Measurements from ENCODE around the gene NOTCH2.
"Not testable (repeated sequence)": the region's sequence is repeated elsewhere in the genome, so short reads cannot be mapped to it uniquely, and the experiment has no call there.

NOTCH2 gene

DNA sequence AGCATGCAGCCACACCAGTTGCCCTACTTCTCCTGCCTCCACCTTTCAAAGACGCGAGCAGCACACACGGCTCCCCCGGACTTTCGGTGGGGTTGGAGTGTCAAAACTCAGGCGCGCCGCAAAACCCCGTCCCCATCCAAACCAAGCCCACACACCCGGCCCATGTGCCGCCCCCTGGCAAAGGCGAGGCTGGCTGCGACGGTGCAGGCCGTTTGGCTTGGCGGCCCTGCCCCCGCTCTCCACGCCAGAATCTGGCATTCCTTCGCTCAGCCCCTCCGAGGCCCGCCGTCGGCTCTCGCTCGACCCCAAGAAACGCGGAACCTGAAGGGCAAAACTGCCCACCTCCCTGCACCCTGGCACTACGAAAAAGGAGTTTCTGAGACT, 787 bp downstream of the NOTCH2 start:
- DNase-seq (ENCODE audit: low read depth) = not testable (repeated sequence)

DNA sequence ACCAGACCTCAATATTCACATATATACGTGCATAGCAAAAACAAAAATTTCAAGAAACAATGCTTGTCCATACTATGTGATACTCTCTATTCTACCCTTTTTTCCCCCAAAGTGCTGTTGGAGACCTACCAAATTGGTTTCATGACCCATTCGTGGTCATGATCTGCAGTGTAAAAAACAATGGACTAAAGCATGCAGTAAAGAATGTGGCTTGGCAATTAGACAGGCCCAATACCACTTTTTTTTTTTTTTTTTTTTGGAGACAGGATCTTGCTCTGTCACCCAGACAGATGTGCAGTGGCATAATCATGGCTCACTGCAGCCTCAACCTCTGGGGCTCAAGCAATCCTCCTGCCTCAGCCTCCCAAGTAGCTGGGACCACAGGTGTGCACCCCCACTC, 21.3 kb downstream of the NOTCH2 start:
- DNase-seq (ENCODE audit: low read depth) = not testable (repeated sequence)

DNA sequence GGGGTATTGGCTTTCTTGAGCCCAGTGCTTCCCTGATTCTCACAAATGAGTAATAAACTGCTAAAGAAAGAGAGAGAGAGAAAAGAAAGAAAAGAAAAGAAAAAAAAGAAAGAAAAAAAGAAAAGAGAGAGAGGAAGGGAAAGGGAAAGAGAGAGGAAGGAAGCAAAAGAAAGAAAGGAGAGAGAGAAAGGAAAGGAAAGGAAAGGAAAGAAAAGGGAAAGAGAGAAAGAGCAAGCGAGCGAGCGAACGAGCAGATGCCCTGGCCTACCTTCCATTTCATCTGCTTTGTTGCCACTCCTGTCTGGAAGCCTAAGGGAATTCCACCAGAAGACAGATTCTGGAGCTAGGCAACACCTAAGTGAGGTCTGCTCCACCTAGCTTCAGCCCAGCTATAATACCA, 27.7 kb downstream of the NOTCH2 start:
- DNase-seq (ENCODE audit: low read depth) = not testable (repeated sequence)

DNA sequence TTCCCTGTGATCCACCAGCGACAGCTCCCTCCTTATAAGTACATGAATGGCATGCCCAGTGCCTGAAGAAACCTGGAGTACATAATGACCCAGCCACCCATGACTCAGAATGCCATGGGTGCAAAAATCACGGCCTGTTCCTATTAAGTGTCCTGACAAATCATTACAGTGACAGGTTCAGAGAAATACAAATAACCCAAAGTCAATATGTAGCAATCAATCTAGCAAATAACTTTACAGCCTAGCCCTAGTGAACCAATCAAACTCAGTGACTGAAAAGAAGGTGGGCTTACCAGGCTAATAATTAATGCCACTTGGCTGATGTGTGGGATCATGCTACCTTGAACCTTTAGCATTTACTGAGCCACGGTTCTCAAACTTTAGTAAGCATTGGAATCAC, 37.2 kb downstream of the NOTCH2 start:
- not testable (repeated sequence) for DNase-seq (ENCODE audit: low read depth)

DNA sequence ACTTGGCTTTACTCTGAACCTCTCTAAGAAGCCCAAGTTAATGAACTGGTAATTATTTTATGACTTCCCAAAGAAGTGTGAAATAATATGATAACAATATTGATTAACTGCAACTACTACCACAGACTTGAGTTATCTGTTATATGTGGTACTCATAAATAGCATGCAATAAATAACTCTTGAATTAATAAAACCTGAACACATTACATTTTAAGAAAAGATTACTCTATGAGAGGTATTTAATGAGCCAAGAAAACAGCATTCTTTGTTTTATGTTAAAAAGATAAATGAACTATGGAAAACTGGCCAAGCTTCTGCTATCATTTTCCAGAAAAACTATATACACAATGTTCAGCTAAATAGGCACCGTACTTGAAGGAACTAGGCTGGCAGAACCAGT, 45.7 kb downstream of the NOTCH2 start:
- not testable (repeated sequence) for DNase-seq (ENCODE audit: low read depth)

DNA sequence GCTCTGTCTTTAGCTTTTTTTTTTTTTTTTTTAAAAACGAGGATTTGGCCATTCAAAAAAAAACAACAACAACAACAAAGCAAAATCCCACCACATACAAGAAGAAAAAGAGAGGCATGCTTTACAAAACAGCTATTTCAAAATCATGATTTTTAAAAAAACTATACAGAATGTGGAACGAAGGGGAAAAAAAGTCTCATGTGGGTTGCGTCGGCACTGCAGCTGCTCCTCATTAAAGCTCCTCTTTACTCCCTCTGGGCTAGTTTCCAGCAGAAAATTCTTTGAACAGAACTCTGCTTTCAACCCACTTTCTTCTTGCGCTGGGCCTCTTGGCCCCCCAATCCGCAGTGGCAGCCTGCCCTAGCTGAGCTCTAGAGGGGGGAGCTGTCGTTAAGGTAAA, 54.5 kb downstream of the NOTCH2 start:
- DNase-seq (ENCODE audit: low read depth) = not testable (repeated sequence)

DNA sequence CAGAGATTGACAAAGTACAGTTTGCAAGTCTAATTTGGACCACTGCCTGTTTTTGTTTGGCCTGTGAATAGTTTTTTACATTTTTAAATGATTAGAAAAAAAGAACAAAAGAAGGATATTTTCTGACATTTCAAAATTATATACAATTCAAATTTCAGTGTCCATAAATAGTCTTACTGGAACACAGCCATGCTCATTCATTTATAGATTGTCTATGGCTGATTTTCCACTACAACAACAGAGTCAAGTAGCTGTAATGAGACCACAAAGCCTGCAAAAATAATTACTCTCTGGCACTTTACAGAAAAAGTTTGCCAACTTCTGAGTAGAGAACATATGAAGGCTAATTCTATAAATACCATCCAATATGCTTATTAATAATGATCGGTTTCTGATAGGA, 61.1 kb downstream of the NOTCH2 start:
- DNase-seq (ENCODE audit: low read depth) = not testable (repeated sequence)

DNA sequence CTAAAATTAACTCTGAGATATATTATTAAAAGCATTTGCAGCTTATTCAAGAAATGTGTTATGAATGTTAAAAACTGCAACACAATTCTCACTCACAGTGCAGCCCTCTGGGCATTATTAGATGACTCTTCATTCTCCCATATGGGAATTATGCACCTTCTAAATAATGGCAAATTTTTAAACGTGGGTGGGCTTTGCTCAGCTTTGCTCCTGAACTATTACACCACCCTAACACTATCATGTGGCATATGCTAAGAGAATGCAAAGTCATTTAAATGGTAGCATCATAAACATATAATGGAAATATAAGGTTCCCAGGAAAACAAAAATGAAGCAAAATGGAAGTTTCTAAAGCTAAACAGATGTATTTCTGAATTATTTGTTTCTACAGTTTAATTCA, 61.6 kb downstream of the NOTCH2 start:
- not testable (repeated sequence) for DNase-seq (ENCODE audit: low read depth)

DNA sequence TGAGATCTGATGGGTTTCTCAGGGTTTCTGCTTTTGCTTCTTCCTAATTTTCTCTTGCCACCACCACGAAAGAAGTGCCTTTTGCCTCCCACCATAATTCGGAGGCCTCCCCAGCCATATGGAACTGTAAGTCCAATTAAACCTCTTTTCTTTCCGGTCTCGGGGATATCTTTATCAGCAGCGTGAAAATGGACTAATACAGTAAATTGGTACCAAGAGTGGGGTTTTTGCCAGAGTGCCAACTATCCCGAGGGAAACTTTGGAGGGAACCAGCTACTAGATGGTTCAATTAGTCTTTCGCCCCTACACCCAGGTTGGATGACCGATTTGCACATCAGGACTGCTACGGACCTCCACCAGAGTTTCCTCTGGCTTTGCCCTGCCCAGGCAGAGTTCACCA, 68.4 kb downstream of the NOTCH2 start:
- DNase-seq (ENCODE audit: low read depth) = not testable (repeated sequence)

DNA sequence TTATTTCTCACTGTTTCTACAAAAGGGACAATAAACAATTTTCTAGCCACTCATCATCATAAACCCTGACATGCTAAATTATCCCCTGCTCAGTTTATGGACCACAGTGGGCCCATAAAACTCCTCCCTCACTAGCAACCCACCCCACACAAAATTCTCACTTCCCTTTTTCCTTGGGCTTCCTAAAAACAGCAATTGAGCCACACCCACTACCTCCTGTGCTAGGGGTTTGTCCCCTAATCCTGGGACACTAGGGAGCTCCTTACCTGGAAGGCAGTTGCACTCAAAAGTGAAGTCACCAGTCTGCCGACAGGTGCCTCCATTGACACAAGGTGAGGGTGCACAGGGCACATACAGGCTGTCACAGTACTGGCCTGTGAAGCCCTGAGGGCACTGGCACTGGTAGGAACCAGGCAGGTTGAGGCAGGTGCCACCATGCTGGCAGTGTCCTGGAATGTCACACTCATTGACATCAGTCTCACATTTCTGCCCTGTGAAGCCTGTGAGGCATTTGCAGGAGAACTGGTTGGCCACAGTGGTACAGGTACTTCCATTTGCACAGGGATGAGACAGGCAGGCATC, 72.6 kb downstream of the NOTCH2 start:
- not testable (repeated sequence) for DNase-seq (ENCODE audit: low read depth)

DNA sequence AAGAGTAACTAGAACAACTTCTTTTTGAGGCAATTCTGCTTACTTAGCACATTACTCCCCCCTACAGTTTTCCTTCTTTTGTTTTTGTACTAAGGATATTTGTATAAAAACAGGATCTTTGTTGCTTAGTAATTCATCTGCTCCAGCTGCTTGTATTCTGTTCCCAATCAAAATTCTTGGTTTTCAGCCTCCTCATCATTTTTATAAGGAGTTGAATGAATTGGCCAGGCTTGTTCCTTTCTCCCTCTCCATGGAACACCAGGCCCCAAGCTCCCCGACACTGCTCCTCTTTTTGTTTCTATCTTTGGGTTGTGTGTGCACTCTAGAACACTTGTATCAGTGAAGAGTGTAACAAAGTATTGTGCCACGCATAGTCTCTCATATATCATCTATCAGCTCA, 73.5 kb downstream of the NOTCH2 start:
- not testable (repeated sequence) for DNase-seq (ENCODE audit: low read depth)

DNA sequence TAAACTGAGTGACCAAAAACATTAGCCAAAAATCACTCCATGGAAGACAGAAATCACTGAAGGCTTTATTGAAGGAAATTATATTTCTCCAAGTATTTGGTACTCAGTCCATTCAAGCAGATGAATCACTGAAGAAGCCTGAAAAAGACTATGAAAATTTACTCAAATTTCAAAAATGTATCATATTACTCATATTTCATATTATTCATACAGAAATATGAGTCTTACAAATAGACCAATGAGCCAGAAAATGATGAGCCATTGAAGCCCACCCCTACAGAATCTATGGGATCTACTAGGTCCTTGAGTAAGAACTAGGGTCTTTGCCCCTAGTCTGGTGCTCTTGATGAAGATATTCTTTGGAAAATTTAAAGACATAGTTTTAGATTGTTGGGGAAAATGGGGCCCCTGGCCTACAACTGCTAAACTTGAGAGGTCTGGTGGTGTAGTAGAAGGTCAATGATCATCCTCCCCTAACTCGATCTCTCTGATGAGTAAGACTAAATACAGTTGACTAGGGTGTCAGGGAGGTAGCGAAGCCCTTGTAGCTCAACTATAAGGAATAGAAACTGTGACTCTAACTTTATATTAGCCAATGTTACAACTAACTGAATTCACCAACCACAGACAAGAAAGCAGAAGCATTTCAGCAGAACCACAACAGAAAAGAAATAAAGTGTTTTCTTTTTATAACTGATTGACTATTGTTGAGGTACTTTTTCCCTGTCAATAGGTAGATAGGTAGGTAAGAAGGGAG, 81.0 kb downstream of the NOTCH2 start:
- peak; percentile 58 for DNase-seq (ENCODE audit: low read depth)

DNA sequence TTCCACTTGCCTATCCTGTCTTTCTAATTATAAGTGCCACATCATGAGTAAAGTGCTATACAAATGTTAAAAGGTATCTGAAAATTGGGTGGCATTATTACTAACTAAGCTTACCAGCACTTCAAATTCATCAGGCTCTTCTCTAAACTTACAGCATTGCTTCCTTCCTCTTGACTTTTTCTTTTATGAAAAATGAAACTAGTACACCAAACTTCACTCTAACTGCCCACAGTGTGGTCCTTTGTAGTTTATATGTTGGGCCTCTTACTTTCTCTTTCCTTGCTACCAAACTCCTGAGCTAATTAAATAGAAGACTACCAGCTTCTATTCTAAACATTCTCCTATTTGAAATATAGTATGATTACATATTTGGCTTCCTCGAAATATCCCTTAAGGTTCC, 81.8 kb downstream of the NOTCH2 start:
- peak; percentile 18 for DNase-seq (ENCODE audit: low read depth)

DNA sequence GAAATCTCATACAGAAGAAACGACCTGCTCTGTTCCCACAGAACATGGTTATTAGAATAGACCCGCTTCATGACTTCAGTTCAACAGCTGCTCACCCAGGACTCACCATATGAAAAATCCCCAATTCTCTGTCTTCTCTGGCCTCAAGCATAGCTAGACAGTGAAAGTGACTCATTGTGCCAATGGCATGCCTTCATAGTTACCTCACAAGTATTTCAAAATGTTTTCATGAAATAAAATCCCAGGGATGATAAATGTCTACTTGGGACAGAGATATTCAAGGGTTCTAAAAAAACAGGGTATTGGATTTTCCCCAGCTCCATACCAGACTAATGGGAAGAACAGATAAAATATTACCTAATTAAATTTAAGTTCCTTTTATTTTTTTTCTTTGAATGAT, 82.3 kb downstream of the NOTCH2 start:
- DNase-seq (ENCODE audit: low read depth) = peak; percentile 95

DNA sequence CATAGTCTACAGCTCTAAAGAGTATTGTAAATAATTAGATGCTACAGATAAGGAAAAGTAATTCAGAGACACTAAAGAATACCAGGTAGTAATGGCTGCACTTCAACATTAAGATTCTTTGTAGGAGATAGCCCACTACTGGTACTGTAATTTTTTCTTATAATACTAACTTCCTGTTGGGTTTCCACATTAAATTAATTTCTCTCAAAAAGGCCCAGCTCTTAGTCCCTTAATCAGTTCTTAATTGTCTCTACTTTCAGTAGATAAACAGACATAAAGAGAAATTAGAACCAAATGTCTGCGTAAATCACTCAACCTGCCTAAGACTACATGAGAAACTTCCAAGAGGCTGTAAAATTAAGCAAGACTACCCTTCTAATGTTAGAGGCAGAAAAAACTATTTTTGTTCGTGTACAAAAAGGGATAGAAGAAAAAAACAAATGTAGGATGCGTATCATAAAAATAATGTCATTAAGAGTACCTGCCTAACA, 83.4 kb downstream of the NOTCH2 start:
- DNase-seq (ENCODE audit: low read depth) = no peak

DNA sequence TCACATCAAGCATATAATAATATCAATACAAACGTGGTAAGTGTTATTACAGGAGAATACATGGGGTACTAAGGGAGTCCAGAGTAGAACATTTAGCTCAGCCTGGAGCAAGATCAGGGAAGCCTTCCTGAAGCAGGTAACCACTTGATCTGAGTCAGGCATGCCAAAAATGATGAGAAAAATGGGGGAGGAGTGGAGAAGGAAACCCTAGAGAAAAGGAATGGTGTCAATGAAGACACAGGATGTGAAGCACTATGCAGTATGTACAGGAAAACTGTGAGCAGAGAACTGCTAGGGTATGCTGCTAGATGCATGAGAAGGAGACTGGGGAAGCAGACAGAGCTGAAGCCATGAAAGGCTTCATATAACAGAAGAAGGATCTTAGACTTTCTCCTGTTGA, 84.7 kb downstream of the NOTCH2 start:
- DNase-seq (ENCODE audit: low read depth) = peak; percentile 19

DNA sequence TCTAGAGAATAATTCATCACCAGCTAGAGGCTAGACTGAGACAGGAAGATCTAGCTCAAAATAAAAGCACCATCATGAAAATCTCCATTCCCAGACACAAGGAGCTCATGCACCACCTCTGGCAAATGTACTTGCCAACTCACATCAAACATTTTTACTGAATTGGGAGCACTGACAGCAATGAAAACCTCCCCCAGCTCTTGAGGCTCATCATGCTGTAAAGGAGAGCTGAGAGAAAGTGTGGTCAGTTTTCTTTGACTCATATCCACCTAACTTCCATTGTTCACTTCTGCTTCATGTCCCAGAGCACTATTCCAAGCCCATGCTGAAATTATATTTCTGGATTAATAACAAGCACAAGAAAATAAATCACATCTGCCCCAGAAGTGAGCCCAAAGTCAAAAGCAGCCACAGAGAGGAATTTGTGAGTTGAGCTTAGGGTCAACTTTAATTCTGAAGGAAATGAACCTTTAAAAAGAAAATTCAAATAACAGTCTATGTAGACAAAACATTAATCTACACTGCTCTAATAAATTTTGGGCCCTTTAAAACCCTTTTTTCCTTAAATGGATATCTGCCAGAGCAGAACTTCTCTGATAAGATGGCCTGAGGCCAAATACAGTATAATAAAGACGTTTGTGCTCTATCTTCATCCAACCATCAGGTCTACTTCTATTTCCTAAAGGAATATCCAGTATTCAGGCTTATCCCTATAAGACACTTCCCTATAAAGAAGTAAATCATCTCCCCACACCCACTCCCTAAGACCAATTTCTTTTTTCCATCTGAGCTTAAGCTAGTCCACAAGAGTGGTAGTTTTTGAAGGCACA, 87.3 kb downstream of the NOTCH2 start:
- peak; percentile 73 for DNase-seq (ENCODE audit: low read depth)

DNA sequence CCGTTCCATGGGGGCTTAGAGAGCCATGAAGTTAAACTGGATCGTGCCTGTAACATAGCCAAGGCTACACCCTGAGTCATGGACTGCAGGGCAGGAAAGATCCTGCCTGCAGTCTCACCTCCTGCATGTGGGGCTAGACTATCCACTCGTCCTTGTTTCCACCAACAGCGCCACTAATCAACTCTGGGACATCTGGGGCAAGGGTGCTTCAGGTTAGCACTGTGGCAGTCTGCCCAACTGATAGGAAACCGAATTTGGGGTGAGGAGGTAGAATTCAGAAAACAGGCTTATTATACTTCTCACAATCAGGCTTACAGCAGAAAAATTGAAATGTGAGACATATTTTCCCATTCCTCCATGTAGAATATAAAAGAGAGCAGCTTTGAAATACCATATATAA, 88.0 kb downstream of the NOTCH2 start:
- DNase-seq (ENCODE audit: low read depth) = no peak

DNA sequence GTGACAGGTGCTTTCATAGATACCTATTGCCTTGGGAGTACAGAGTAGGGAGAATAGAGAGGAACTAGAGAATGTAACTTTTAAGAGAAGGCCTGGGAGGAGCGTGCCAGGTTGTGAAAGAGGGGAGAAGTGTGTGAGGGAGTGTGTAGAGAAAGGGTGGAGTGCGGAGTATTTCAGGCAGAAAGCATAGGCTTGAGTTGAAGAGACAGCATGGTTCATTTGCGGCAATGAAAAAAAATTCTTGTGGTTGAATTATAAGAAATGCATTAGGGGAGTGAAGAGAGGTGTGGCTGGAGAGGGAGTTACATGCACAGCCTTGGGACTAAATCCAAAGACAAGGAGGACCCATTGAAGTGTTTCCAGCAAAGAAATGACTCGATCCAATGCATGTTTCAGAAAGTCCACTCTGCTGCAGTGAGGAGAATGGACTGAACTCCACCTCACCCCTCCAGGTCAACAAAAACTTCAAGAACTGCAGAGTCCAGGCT, 91.4 kb downstream of the NOTCH2 start:
- no peak for DNase-seq (ENCODE audit: low read depth)

DNA sequence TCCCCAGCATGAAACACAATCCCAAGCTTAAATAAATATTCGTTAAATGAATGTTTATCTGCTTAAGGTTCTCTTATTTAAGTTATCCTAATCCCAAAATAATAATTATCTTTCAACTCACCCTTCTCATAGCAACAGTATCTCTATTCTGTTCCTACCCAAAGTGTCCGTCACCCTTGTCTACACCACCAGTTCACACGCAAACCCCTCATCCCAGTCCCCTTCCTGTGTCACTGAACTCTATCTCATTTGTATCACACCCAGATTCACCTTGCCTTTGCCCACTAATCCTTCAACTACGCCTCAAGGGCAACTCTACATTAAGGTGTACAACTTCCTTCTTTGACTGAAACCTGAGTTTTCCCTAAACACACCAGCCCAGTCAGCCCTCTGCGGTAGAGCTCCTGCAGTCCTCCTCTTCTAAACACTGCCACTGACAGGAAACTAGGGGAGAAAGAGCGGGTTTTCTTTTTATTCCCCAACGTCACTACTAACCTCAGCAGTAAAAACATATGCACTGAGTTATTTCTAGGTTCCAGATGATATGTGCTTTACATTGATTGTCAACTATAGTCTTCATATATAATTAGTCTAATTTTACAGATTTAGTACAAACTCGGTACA, 92.2 kb downstream of the NOTCH2 start:
- DNase-seq (ENCODE audit: low read depth) = not testable (repeated sequence)

DNA sequence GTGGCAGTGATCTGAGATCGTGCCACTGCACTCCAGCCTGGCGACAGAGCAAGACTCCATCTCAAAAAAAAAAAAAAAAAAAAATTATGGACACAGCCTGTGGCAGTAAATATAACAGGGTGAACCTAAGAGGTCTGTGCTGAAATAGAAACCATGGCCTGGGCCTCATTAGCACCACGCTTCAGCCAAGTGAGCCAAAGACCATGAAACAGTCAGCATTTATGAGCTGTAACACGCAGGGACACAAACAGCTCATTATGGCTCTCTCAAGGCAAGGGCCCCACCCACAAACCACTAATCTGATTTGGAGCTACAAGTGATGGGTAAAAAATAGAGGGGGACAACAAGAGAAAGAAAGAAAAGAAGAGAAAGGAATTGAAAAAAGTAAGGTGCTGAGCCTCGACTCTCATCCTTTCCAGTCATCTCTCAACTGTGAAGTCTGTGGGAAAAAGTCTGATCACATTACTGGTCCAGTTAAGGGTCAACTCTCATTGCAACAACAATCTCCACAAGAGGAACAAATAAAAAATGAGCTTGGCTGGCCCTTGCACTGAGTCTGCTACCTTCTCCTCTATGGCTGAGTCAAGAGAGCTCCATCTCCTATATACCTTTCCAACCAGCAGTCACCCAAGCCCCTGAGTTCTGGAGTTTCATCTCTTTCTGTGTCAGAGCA, 93.7 kb downstream of the NOTCH2 start:
- DNase-seq (ENCODE audit: low read depth) = not testable (repeated sequence)

DNA sequence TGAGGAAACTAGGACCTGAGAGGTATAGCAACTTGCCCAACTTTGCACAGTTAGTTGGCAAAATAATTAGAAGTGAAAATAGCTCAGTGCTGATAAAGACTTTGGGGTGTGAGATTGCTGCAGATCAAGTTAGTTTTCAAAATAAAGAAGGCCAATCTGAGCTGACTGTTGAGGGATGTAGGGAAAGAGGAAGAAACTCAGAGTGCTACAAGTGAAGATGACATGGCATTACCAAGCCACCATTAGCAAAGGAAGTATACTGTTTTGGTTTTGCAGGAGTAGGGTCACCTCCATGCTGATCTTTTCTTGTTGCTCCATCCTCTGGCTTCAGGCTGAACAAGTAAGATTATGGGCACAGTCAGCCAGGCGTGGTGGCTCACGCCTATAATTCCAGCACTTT, 94.5 kb downstream of the NOTCH2 start:
- DNase-seq (ENCODE audit: low read depth) = no peak

All from ELR (cell line).